ENCODE measurements around the gene FERMT3. TPM values are rescaled to one million over a fixed set of nuclear protein-coding genes. Genes with fewer than 3 reads are reported as not detected.

The FERMT3 gene
- total and polyA plus RNA-seq, 2 of the 13 experiments (the other 11 are each of a cell fraction or from before 2014, with no cell fraction given): 0.29 TPM; not detected in 1

GRCh38 chr11:64234647-64235379, 28.3 kb downstream of the FERMT3 start (continued):
- TF ChIP-seq HMGXB3 (CRISPR knock-in tag; IDR thresholded peaks at IDR 0.05; ENCODE audit: borderline replicate concordance) (no peak), PBX2 (CRISPR knock-in tag; IDR thresholded peaks at IDR 0.05) (no peak), ZC3H4 (CRISPR knock-in tag; IDR thresholded peaks at IDR 0.05; ENCODE audit: borderline replicate concordance) (no peak), ZNF572 (CRISPR knock-in tag; IDR thresholded peaks at IDR 0.05) (no peak), ZMYM4 (CRISPR knock-in tag; IDR thresholded peaks at IDR 0.05) (no peak), KDM2A (CRISPR knock-in tag; IDR thresholded peaks at IDR 0.05; ENCODE audit: borderline replicate concordance, low read depth) (no peak), ZNF850 (CRISPR knock-in tag; conservative IDR thresholded peaks at IDR 0.05) (no peak), FOXA3 (CRISPR knock-in tag; IDR thresholded peaks at IDR 0.05) (peak; percentile 15; the same call in 1 of the 2 replicates), NFE2 (CRISPR knock-in tag; IDR thresholded peaks at IDR 0.05) (no peak), REXO4 (CRISPR knock-in tag; IDR thresholded peaks at IDR 0.05; ENCODE audit: borderline replicate concordance) (no peak), ZNF263 (CRISPR knock-in tag; IDR thresholded peaks at IDR 0.05) (no peak), RFXAP (CRISPR knock-in tag; IDR thresholded peaks at IDR 0.05; ENCODE audit: borderline replicate concordance) (no peak), ZNF878 (CRISPR knock-in tag; IDR thresholded peaks at IDR 0.05) (no peak), PHF21A (CRISPR knock-in tag; IDR thresholded peaks at IDR 0.05) (no peak; the same call in 1 of the 2 replicates), AGO1 (IDR thresholded peaks at IDR 0.05; ENCODE audit: low read depth, low read length, poor library complexity, severe bottlenecking) (no peak)
- TF ChIP-seq, protein P1, sequence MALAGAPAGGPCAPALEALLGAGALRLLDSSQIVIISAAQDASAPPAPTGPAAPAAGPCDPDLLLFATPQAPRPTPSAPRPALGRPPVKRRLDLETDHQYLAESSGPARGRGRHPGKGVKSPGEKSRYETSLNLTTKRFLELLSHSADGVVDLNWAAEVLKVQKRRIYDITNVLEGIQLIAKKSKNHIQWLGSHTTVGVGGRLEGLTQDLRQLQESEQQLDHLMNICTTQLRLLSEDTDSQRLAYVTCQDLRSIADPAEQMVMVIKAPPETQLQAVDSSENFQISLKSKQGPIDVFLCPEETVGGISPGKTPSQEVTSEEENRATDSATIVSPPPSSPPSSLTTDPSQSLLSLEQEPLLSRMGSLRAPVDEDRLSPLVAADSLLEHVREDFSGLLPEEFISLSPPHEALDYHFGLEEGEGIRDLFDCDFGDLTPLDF (CRISPR knock-in tag; IDR thresholded peaks at IDR 0.05): no peak
- TF ChIP-seq, protein P2, sequence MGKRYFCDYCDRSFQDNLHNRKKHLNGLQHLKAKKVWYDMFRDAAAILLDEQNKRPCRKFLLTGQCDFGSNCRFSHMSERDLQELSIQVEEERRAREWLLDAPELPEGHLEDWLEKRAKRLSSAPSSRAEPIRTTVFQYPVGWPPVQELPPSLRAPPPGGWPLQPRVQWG (CRISPR knock-in tag; IDR thresholded peaks at IDR 0.05; ENCODE audit: borderline replicate concordance, low read depth): no peak
- TF ChIP-seq, protein P3, sequence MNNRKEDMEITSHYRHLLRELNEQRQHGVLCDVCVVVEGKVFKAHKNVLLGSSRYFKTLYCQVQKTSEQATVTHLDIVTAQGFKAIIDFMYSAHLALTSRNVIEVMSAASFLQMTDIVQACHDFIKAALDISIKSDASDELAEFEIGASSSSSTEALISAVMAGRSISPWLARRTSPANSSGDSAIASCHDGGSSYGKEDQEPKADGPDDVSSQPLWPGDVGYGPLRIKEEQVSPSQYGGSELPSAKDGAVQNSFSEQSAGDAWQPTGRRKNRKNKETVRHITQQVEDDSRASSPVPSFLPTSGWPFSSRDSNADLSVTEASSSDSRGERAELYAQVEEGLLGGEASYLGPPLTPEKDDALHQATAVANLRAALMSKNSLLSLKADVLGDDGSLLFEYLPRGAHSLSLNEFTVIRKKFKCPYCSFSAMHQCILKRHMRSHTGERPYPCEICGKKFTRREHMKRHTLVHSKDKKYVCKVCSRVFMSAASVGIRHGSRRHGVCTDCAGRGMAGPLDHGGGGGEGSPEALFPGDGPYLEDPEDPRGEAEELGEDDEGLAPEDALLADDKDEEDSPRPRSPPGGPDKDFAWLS (CRISPR knock-in tag; IDR thresholded peaks at IDR 0.05; ENCODE audit: borderline replicate concordance): no peak
- TF ChIP-seq, protein P4, sequence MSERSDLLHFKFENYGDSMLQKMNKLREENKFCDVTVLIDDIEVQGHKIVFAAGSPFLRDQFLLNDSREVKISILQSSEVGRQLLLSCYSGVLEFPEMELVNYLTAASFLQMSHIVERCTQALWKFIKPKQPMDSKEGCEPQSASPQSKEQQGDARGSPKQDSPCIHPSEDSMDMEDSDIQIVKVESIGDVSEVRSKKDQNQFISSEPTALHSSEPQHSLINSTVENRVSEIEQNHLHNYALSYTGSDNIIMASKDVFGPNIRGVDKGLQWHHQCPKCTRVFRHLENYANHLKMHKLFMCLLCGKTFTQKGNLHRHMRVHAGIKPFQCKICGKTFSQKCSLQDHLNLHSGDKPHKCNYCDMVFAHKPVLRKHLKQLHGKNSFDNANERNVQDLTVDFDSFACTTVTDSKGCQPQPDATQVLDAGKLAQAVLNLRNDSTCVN (CRISPR knock-in tag; IDR thresholded peaks at IDR 0.05; ENCODE audit: borderline replicate concordance): no peak
